Stimulated activated effector memory CD8-positive, alpha-beta T cell treated with anti-CD3 and anti-CD28 coated beads, Interleukin-12 subunit alpha, Interleukin-12 subunit beta, amount 100 ng/mL, for 72 hours (primary cell): ENCODE results near the gene DDIAS.
"Not testable (repeated sequence)": the region's sequence is repeated elsewhere in the genome, so short reads cannot be mapped to it uniquely, and the experiment has no call there.

Experiments
- ATAC-seq: fragments of 150-1000 bp; cut with Tn5 transposase; 2 replicates; pipeline ENCODE4 v1.10.0; 2021
- DNase-seq, 2 donors: peaks; one replicate each; pipeline ENCODE4 v3.0.0; 2021 to 2022; ENCODE audit warnings: low spot score in 2 of 2
- H3K27ac Mint-ChIP-seq: one replicate; pipeline ENCODE4 v1.8.0; 2022; ENCODE audit warnings: mild to moderate bottlenecking, mixed read lengths
- H3K36me3 Mint-ChIP-seq: one replicate; pipeline ENCODE4 v1.8.0; 2022; ENCODE audit warnings: mild to moderate bottlenecking, mixed read lengths
- H3K4me1 Mint-ChIP-seq: one replicate; pipeline ENCODE4 v1.8.0; 2022; ENCODE audit warnings: mixed read lengths
- H3K4me3 Mint-ChIP-seq: one replicate; pipeline ENCODE4 v1.8.0; 2022; ENCODE audit warnings: mild to moderate bottlenecking, mixed read lengths
- H3K9me3 Mint-ChIP-seq: one replicate; pipeline ENCODE4 v1.8.0; 2022; ENCODE audit warnings: mixed read lengths

DDIAS gene

GRCh38 chr11:82929121-82929520, 27.6 kb downstream of the DDIAS start:
- Mint-ChIP-seq H3K4me1 (no peaks in the 10 kb centered on the region), H3K4me3 (no peak overlapping the region), H3K9me3 (no peaks in the 10 kb centered on the region), H3K36me3 (no peaks in the 10 kb centered on the region), H3K27ac (no peak overlapping the region)
- ATAC-seq, result no peak
- no peak for DNase-seq

DNA sequence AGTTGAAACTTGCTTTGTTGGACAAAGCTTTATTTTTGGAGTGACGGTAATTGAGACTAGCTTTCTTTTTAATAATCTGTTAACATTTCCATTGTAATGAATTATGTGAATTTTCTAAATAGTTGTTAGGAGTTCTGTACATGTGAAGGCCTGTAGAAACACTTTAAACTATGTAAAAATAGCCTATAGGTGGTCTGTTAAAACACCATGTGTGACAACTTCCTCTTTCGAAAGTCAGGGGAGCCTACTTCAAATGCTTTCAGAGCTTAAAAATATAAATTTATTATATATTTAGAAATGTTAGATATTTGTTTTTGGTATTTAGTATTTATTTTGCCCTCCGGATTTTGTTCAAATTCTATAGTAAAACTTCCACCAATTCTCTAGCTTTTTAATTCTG, 28.7 kb downstream of the DDIAS start:
- Mint-ChIP-seq H3K9me3 (no peaks in the 10 kb centered on the region), H3K27ac (no peak overlapping the region), H3K4me3 (no peak overlapping the region), H3K4me1 (no peaks in the 10 kb centered on the region), H3K36me3 (no peaks in the 10 kb centered on the region)
- ATAC-seq, result no peak
- no peak for DNase-seq

GRCh38 chr11:82930734-82931133, 29.2 kb downstream of the DDIAS start:
- Mint-ChIP-seq H3K27ac (no peak overlapping the region), H3K36me3 (no peaks in the 10 kb centered on the region), H3K4me3 (no peak overlapping the region), H3K9me3 (no peaks in the 10 kb centered on the region), H3K4me1 (no peaks in the 10 kb centered on the region)
- no peak for ATAC-seq
- no peak for DNase-seq

DNA sequence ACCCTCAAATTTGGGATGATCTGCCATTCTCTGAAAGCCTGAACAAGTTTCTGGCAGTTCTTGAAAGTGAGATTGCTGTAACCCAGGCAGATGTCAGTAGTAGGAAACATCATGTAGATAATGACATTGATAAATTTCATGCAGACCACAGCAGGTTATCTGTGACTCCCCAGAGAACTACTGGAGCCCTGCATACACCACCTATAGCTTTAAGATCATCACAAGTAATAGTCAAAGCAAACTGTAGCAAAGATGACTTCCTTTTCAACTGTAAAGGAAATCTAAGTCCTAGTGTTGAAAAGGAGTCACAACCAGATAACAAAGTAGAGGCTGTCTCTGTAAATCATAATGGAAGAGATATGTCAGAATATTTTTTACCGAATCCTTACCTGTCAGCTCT, 31.0 kb downstream of the DDIAS start:
- no peaks in the 10 kb centered on the region for H3K36me3 Mint-ChIP-seq
- ATAC-seq (no peak), DNase-seq (no peak)
- no peaks in the 10 kb centered on the region for H3K9me3 Mint-ChIP-seq
- H3K27ac Mint-ChIP-seq, result no peak overlapping the region
- H3K4me3 Mint-ChIP-seq, result no peak overlapping the region
- H3K4me1 Mint-ChIP-seq, result no peaks in the 10 kb centered on the region

DNA sequence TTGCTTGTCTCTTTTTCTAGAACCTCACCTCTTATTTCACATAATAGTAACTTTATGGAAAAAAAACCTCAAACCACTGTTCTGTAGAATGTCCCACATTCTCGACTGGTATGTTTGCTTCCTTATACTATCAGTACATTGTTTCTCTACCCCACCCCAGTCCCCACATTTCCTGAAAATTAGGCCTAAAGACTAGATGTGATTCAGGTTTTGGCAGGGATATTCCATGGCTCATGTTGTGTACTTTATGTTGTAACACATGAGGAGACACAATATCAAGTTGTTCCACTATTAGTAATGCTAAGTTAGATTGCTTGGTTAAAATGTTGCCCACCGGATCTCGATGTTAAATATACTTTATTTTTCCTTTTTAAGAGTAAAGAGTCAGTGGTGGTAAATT, 34.7 kb downstream of the DDIAS start:
- Mint-ChIP-seq H3K4me1 (no peaks in the 10 kb centered on the region), H3K36me3 (no peaks in the 10 kb centered on the region), H3K9me3 (no peaks in the 10 kb centered on the region), H3K27ac (no peak overlapping the region), H3K4me3 (no peak overlapping the region)
- no peak for ATAC-seq
- no peak for DNase-seq

GRCh38 chr11:82937554-82937953, 36.0 kb downstream of the DDIAS start:
- no peaks in the 10 kb centered on the region for H3K36me3 Mint-ChIP-seq
- no peaks in the 10 kb centered on the region for H3K4me1 Mint-ChIP-seq
- ATAC-seq (no peak), DNase-seq (no peak)
- H3K27ac Mint-ChIP-seq, result no peak overlapping the region
- no peaks in the 10 kb centered on the region for H3K9me3 Mint-ChIP-seq
- no peak overlapping the region for H3K4me3 Mint-ChIP-seq

DNA sequence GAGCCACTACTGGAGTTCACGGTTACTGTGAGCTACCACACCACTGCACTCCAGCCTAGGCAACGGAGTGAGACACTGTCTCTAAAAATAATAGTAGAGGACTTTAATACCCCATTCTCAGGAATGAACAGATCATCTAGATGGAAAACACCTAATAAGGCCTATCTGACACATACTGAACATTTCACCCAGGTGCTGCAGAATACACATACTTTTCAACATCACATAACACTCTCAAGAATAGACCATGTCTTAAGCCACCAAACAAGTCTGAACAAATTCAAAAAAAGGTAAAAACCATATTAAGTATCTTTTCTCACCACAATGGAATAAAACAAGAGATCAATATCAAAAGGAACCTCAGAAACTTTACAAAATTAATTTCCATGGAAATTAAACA, 37.9 kb downstream of the DDIAS start:
- DNase-seq (no peak), ATAC-seq (no peak)
- Mint-ChIP-seq H3K9me3 (no peaks in the 10 kb centered on the region), H3K4me3 (no peak overlapping the region), H3K36me3 (no peaks in the 10 kb centered on the region), H3K27ac (no peak overlapping the region), H3K4me1 (no peaks in the 10 kb centered on the region)

DNA sequence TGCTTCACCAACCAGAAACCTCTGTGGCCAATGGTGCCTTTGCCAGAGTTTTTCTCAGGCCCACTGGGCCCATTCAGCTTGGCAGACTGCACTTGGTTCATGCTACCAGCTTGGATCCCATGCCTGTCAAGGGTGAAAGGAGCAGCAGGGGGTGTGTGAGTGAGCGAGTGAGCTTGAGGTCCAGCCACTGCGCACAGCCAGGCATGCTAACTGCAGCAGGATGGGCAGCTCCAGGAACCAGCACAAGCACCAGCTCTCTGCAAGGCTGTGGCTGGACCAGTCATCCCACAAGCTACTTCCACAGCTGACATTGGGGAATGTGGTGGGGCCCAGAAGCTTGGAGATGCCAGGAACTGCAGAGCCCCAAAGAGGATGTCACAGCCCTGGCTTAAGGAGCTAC, 40.8 kb downstream of the DDIAS start:
- no peak for ATAC-seq
- no peak overlapping the region for H3K4me3 Mint-ChIP-seq

GRCh38 chr11:82943430-82943829, 41.9 kb downstream of the DDIAS start:
- ATAC-seq, H3K36me3 Mint-ChIP-seq, H3K4me3 Mint-ChIP-seq, H3K4me1 Mint-ChIP-seq, H3K9me3 Mint-ChIP-seq, H3K27ac Mint-ChIP-seq, DNase-seq: not testable (repeated sequence)

More for the DNA sequence above, 40.8 kb downstream of the DDIAS start:
- H3K9me3 Mint-ChIP-seq, result no peaks in the 10 kb centered on the region
- DNase-seq, result no peak
- H3K27ac Mint-ChIP-seq, result no peak overlapping the region
- H3K4me1 Mint-ChIP-seq, result no peaks in the 10 kb centered on the region
- no peaks in the 10 kb centered on the region for H3K36me3 Mint-ChIP-seq

- no peak overlapping the region for H3K27ac Mint-ChIP-seq
- no peak for ATAC-seq
- DNase-seq, result no peak
- H3K9me3 Mint-ChIP-seq, result no peaks in the 10 kb centered on the region
- H3K4me3 Mint-ChIP-seq, result no peak overlapping the region
- H3K4me1 Mint-ChIP-seq, result no peaks in the 10 kb centered on the region
- no peaks in the 10 kb centered on the region for H3K36me3 Mint-ChIP-seq
These were observed 42.7 kb downstream of the DDIAS start for GRCh38 chr11:82944198-82944597.

GRCh38 chr11:82945041-82945440, 43.5 kb downstream of the DDIAS start:
- not testable (repeated sequence) for H3K4me3 Mint-ChIP-seq

GRCh38 chr11:82945682-82946081, 44.1 kb downstream of the DDIAS start:
- H3K9me3 Mint-ChIP-seq, result no peaks in the 10 kb centered on the region
- no peak overlapping the region for H3K4me3 Mint-ChIP-seq
- H3K36me3 Mint-ChIP-seq, result no peaks in the 10 kb centered on the region
- no peaks in the 10 kb centered on the region for H3K4me1 Mint-ChIP-seq
- H3K27ac Mint-ChIP-seq, result no peak overlapping the region
- no peak for DNase-seq
- no peak for ATAC-seq

More at GRCh38 chr11:82945041-82945440, 43.5 kb downstream of the DDIAS start:
- not testable (repeated sequence) for H3K27ac Mint-ChIP-seq, H3K4me1 Mint-ChIP-seq, DNase-seq, ATAC-seq, H3K36me3 Mint-ChIP-seq, H3K9me3 Mint-ChIP-seq

DNA sequence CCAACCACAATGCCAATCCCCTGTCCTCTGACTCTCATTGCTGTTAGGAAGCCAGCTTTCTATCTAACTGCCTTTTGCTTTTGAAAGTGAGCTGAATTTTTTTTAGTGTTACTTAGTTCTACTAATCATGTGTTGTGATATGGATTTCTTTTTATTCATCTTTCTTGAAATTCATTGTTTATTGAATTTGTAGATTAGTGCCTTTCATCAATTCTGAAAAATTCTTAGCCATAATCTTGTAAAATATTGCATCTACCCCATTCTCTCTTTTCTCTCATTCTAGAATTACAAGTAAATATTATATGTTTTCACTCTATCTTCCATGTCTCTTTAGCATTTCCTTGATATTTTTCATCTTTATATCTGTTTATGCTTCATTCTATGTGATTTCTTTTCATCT, 47.8 kb downstream of the DDIAS start:
- Mint-ChIP-seq H3K36me3 (no peaks in the 10 kb centered on the region), H3K4me3 (no peak overlapping the region), H3K9me3 (peaks cover 11% of the 10 kb centered on the region), H3K4me1 (no peaks in the 10 kb centered on the region), H3K27ac (no peak overlapping the region)
- ATAC-seq (no peak), DNase-seq (no peak)

- H3K36me3 Mint-ChIP-seq, H3K4me1 Mint-ChIP-seq, DNase-seq, H3K4me3 Mint-ChIP-seq, ATAC-seq, H3K27ac Mint-ChIP-seq: not testable (repeated sequence)
- H3K9me3 Mint-ChIP-seq, result peaks cover 14% of the 10 kb centered on the region
These were observed 49.0 kb downstream of the DDIAS start for GRCh38 chr11:82950502-82950901.

- ATAC-seq, result peak; percentile 53
- Mint-ChIP-seq H3K36me3 (peaks cover 10% of the 10 kb centered on the region), H3K4me3 (peak overlapping the region; percentile 43), H3K9me3 (peaks cover 18% of the 10 kb centered on the region), H3K4me1 (peaks cover 53% of the 10 kb centered on the region), H3K27ac (peak overlapping the region; percentile 86)
- DNase-seq, result peak; percentile 17 to 76
These were observed 54.4 kb downstream of the DDIAS start for GRCh38 chr11:82955736-82956453.

DNA sequence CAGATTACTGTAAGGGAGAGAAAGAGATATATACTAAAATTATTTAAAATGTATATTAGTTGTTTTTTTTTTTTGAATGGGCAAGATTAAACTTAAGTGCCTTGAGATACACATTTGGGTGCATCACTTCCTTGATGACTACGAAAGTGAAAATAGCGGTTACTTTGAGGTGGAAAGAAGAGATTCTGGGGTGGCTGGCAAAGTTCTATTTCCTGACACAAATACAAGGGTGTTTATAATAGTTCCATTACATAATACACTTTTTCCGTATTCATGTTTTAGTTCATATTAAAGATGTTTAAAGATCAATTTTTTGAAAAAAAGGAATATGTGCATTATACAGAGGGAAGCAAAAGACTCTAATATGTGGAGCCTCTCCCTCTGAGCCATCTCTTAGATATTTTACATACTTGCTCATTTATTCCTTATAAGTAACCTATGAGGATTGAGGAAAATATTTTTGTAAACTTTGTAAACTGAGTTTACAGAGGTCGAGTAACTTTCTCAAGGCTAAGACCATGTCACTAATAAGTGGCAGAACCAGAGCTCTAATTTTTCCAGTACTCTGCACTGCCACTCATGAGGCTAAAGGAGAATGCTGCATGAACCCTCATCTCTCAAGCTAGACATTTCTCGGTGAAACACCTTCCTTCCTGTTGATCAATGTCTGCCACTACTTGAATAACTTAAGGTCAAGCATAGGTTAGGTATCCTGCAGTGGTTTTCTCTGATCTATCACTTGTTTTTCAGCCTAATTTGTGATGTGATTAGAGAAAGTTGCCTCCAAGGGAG, 58.6 kb downstream of the DDIAS start:
- peak; percentile 95 for ATAC-seq
- Mint-ChIP-seq H3K4me3 (peak overlapping the region; percentile 37), H3K36me3 (peaks cover 11% of the 10 kb centered on the region), H3K9me3 (peaks cover 4% of the 10 kb centered on the region), H3K4me1 (peaks cover 56% of the 10 kb centered on the region), H3K27ac (peak overlapping the region; percentile 17)
- no peak for DNase-seq
